Mesodermal cell (in vitro differentiated cells): ENCODE data around the gene PTPN6.
A peak's percentile ranks its signal among the peaks of the same experiment; 100 is the strongest.

Source experiments
- H3K27ac ChIP-seq: 2 replicates; pipeline ENCODE4 v1.7.0; 2013; ENCODE audit warnings: mild to moderate bottlenecking, low read depth, low read length, moderate library complexity; ENCODE audit not compliant: severe bottlenecking
- H3K36me3 ChIP-seq: 2 replicates; pipeline ENCODE4 v1.7.1; 2013; ENCODE audit warnings: mild to moderate bottlenecking, low read length, moderate library complexity; ENCODE audit not compliant: control insufficient read depth, insufficient read depth
- H3K4me1 ChIP-seq: one replicate; pipeline ENCODE4 v1.7.1; 2013; ENCODE audit warnings: mild to moderate bottlenecking, low read length; ENCODE audit not compliant: insufficient read depth, control insufficient read depth, poor library complexity, severe bottlenecking
- H3K4me3 ChIP-seq: 2 replicates; pipeline ENCODE4 v1.7.0; 2013; ENCODE audit warnings: low read length, control low read depth, mild to moderate bottlenecking; ENCODE audit not compliant: insufficient read depth, poor library complexity, severe bottlenecking; ENCODE audit errors: extremely low read depth
- H3K9me3 ChIP-seq: 2 replicates; pipeline ENCODE4 v1.7.1; 2013; ENCODE audit warnings: mild to moderate bottlenecking, low read length, moderate library complexity; ENCODE audit not compliant: control insufficient read depth
- WGBS, 2 experiments: methylation state at CpG; one replicate each; pipeline ENCODE4 v1.1.5; 2013; ENCODE audit warnings: missing lambda C conversion rate in 2 of 2; ENCODE audit not compliant: insufficient coverage in 2 of 2; 5-methylcytosine and 5-hydroxymethylcytosine counted together

The PTPN6 gene

DNA sequence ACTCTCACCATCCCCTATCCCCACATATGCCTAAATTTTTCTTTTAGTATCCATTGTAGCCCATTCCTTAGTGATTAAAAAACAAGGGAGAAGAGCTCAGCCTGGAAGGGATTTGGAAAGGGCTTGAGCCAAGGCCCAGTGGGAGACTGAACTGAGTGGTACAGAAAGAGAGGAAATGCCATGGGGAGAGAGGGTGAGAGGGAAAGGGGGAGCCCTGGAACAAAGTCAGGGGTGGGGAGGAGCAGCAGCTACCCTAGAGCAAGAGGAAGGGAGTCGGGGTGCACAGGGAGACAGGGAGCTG, 26.0 kb upstream of the PTPN6 start:
- H3K36me3 ChIP-seq: peaks cover 26% of the 10 kb centered on the region
- H3K9me3 ChIP-seq: no peaks in the 10 kb centered on the region
- peaks cover 36% of the 10 kb centered on the region for H3K4me1 ChIP-seq
- H3K27ac ChIP-seq: peak overlapping the region; percentile 94
- H3K4me3 ChIP-seq: no peak overlapping the region
- 0 to 47% methylated on average over 1 of the region's 1 CpG for WGBS, 2 experiments

DNA sequence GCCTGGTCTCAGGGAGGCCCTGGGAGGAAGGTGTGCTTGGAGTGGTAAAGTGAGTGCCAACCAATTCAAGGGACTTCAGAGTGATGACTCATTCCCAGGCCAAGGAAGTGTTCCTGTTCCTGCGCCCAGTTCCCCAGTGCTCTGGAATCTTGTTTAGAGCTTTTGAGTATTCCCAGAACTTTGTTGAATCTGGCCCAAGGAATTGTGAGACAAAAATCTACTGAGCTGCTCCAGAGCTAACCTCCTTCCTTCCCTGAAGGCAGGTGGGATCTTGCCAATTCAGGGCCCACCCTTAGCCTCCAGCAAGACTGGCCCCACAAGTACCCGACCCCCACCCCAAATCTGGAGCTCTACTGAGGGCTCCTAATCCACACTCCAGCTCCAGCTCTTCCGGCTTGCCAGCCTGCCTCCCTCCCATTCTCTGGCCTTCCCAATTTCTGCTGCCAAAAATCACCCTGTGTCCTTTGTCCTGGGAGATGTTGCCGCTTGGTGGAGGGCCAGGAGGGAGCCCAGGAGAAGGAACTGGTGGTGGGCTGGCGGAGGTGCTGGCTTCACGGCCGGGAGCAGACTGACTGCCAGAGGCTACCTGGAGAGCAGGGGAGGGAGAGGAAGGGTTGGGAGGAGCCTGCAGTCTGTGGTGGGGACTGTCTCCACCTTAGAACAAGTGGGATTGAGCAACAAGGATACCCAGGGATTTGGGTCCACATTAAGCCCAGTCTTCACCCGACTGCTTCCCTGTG, 25.4 kb upstream of the PTPN6 start:
- H3K4me1 ChIP-seq: peaks cover 38% of the 10 kb centered on the region
- H3K9me3 ChIP-seq: no peaks in the 10 kb centered on the region
- H3K36me3 ChIP-seq: peaks cover 27% of the 10 kb centered on the region
- 0 to 2% methylated on average over 6 to 8 of the region's 8 CpGs for WGBS, 2 experiments
- H3K4me3 ChIP-seq: peak overlapping the region; percentile 36
- H3K27ac ChIP-seq: peak overlapping the region; percentile 94

DNA sequence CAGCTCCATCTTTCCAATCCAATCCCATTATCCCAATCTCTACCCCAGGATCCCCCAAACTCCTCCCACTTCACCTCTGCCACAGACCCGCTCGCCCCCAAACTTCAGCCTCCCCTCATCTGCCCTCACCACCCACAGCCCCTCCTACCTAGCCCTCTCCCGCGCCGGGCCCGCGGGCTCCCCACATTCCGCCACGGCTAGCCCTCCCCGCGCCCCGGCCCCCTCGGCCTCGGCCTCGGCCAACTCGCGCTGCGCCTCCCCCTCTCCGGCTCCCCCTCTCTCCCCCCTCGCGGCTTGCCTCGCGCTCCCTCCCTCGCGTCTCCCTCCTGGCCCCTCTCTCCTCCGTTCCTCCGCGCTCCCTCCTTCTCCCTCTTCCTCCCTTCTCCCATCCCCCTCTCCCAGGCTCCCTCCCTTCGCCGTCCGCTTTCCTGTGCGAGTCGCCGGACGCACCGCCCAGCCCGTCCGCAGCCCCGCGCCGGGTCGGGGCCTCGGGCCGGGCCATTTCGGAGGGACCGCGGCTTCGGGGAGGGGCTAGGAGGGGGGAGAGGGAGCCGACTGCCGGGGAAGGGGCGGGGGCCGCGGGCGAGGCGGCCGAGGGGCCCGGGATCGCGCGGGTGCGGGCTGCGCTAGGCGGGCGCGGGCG, 23.7 kb upstream of the PTPN6 start, which contains the start of gene ATN1:
Gene ATN1 (plus strand): TSS at position 581 of the 643 bp plus-strand sequence. CDS start 6,043 bp downstream, outside the sequence.
- H3K4me3 ChIP-seq: peak within 1 kb of the TSS; percentile 90
- peaks cover 26% of the 10 kb centered on the region for H3K36me3 ChIP-seq
- H3K4me1 ChIP-seq: peaks cover 43% of the 10 kb centered on the region
- peak within 1 kb of the TSS; percentile 94 for H3K27ac ChIP-seq
- no peaks in the 10 kb centered on the region for H3K9me3 ChIP-seq
- WGBS, 2 experiments: 0 to 1% methylated on average over 31 to 33 of the region's 66 CpGs

DNA sequence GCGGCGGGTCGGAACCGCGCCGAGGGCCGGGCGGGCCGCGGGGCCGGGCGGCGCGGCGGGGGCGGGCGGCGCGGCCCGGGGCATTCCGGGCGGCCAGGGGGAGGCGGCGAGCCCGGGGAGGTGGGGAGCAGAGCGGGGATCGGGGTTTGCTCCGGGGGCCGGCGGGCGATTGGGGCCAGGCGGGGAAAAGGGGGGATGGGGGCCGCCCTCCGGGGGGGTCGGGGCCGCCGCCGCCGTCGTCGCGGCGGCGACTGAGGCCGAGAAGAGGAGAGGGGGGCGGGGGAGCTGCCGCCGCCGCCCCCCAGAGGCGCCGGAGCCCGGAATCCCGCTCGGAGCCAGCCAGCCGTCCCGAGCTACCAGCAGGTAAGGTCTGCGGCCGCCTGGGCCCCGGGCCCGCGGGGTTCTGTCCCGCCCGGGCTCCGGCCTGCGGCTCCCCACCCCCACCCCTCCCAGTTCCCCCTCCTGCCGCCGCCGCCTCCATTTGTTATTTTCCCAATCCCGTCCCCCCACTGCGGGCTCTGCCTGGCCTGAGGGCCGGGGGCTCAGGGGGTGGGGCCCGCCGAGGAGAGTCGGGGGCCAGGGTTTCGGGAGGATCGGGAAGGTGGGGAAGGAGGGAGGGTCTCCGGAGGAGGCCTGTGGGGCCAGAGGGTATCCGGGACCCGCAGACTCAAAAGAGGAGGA, 23.0 kb upstream of the PTPN6 start:
- Histone ChIP-seq H3K4me3 (peak overlapping the region; percentile 90), H3K4me1 (peaks cover 43% of the 10 kb centered on the region), H3K36me3 (peaks cover 33% of the 10 kb centered on the region), H3K27ac (peak overlapping the region; percentile 2), H3K9me3 (no peaks in the 10 kb centered on the region)
- 0% methylated on average over 19 to 21 of the region's 79 CpGs for WGBS, 2 experiments

DNA sequence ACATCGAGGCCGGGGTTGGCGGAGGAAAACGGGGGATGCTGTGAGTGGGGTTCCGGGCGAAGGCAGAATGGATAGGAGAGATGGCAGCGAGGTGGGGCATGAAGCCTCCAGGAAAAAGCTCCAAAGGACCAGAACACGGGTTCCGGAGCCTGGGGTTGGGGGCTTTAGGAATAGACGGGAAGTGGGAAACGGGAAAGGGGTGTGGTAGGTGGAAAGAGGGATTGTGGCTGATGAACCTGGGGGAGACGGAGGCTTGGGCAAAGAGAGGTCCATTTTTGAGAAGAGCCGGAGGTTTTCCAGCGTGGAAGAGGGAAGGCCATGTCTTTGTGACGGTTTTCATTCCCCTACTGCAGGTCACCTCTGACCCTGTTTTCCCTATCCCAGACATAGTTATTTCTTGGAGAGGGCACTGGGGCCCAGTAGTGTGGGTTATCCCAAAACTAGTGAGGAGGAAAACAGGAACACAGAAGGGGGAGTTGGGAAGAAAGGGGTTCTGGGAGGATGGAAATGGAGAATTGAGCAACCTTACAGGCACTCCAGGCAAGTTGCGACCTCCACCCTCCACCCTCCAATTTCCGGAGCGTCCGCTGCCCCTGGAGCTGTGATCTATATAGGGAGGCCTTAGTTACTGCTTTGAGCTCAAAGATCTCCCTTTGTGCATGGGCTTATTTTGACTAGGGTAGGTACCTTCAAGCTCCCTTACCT, 22.3 kb upstream of the PTPN6 start:
- H3K4me1 ChIP-seq: peaks cover 45% of the 10 kb centered on the region
- H3K9me3 ChIP-seq: no peaks in the 10 kb centered on the region
- H3K27ac ChIP-seq: peak overlapping the region; percentile 16
- H3K36me3 ChIP-seq: peaks cover 33% of the 10 kb centered on the region
- H3K4me3 ChIP-seq: peak overlapping the region; percentile 90
- 0 to 1% methylated on average over 12 to 14 of the region's 19 CpGs for WGBS, 2 experiments

DNA sequence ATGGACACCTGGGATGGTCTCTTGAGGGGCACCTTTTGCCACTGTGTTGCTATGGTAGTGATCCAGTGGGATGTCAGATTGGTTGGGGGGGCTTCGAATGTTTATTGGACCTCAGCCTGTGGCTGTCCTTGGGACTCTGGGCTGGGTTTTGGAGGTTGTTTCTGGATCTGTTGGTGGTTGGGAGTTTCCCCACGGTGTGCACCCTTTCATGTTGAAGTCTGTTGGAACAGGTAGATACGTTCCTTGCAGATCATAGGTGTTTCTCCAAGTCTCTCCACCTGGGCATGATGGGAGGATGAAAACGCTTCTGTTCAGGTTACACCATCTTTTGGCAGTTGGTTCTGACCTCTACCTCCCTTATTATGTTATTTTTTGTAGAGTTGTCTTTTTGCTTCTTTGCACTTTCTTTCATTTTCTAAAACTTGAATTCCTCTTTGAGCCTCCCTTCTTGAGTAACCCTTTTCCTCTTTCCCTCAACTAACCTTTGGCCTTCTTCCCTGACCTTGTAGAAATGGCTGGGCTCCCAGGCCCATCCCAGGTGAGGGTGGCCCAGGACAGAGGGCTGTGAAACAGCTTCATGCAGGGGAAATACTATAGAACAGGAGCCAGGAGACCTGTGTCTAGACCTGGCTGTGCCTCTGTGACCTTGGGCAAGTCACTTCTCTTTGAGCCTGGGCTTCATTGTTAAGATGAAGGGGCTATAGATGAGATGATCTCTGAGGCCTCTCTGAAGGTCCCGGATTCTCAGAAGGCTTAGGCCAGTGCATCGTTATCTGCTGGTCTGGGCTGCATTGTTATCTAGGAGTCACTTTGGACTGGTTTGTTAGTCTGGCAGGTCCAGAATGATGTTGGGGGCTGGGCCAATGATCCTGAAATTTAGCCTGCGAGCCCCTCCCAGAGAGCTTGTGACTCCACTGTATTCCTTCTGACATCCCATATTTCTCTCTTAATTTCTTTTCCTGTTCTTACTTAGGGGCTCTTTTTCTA, 21.4 kb upstream of the PTPN6 start:
- Histone ChIP-seq H3K4me1 (peaks cover 40% of the 10 kb centered on the region), H3K4me3 (peak overlapping the region; percentile 90), H3K36me3 (peaks cover 42% of the 10 kb centered on the region), H3K27ac (no peak overlapping the region), H3K9me3 (no peaks in the 10 kb centered on the region)
- WGBS, 2 experiments: 74 to 83% methylated on average over 5 of the region's 7 CpGs

DNA sequence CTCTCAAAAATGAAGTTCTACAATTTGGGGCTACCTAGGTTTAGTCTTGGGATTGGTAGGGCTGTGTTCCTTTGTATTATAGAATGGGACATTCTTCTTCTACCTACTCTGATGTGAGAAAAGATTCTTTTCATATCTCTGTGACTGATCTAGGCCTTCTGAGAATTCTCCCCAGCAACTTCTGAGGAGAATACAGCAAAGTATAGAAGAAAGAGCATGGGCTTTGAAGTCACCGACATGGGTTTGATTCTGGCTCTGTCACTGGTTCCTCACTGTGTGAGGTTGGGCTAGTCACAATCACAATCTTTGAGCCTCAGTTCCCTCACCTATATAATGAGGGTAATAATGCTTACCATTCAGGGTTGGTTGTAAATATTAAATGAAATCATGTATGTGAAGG, 18.4 kb upstream of the PTPN6 start:
- Histone ChIP-seq H3K27ac (no peak overlapping the region), H3K36me3 (peaks cover 69% of the 10 kb centered on the region), H3K4me1 (peaks cover 23% of the 10 kb centered on the region), H3K9me3 (no peaks in the 10 kb centered on the region), H3K4me3 (no peak overlapping the region)
- 100% methylated on average over 1 of the region's 1 CpG; no CpG with 5 or more reads in 1 of the 2 experiments for WGBS, 2 experiments

DNA sequence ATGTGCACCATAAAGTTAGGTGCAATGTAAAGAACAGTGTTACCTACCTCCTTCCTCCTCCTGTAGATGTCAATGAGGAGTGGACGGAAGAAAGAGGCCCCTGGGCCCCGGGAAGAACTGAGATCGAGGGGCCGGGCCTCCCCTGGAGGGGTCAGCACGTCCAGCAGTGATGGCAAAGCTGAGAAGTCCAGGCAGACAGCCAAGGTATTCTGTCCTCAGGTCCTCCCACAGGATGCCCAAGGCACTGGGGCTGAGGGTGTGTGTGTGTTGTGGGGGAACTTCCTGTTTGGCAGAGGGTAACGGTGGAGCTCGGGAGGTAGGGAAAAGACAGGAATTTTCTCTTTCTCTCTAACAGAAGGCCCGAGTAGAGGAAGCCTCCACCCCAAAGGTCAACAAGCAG, 17.0 kb upstream of the PTPN6 start:
- Histone ChIP-seq H3K9me3 (no peaks in the 10 kb centered on the region), H3K36me3 (peaks cover 78% of the 10 kb centered on the region), H3K4me3 (no peak overlapping the region), H3K4me1 (peaks cover 23% of the 10 kb centered on the region), H3K27ac (no peak overlapping the region)
- WGBS, 2 experiments: 91 to 93% methylated on average over 4 to 5 of the region's 8 CpGs

DNA sequence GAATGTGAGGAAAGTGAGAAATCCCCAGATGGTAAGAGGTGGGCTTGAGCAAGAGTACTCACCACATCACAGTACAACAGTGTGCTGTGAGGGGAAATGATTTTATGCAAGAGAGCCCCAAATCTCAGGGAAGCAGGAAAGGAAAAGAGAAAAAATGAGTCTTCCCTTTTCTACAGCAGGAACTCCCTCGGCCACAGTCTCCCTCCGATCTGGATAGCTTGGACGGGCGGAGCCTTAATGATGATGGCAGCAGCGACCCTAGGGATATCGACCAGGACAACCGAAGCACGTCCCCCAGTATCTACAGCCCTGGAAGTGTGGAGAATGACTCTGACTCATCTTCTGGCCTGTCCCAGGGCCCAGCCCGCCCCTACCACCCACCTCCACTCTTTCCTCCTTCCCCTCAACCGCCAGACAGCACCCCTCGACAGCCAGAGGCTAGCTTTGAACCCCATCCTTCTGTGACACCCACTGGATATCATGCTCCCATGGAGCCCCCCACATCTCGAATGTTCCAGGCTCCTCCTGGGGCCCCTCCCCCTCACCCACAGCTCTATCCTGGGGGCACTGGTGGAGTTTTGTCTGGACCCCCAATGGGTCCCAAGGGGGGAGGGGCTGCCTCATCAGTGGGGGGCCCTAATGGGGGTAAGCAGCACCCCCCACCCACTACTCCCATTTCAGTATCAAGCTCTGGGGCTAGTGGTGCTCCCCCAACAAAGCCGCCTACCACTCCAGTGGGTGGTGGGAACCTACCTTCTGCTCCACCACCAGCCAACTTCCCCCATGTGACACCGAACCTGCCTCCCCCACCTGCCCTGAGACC, 15.6 kb upstream of the PTPN6 start:
- H3K4me3 ChIP-seq: no peak overlapping the region
- no peaks in the 10 kb centered on the region for H3K9me3 ChIP-seq
- H3K36me3 ChIP-seq: peaks cover 82% of the 10 kb centered on the region
- peaks cover 11% of the 10 kb centered on the region for H3K4me1 ChIP-seq
- 90 to 97% methylated on average over 5 to 6 of the region's 14 CpGs for WGBS, 2 experiments
- H3K27ac ChIP-seq: no peak overlapping the region
